Karpas-422 (cell line): ENCODE measurements around the gene ATXN1. TPM values are rescaled to one million over a fixed set of nuclear protein-coding genes. Genes with fewer than 3 reads are reported as not detected.
"Not testable (repeated sequence)": the region's sequence is repeated elsewhere in the genome, so short reads cannot be mapped to it uniquely, and the experiment has no call there.

Experiments
- DNase-seq: peaks from one replicate; pipeline ENCODE4 v3.0.0-alpha.2; 2015
- H2AFZ ChIP-seq: fragments of 200-600 bp; sonication (generic); 2 replicates; pipeline ENCODE4 v1.6.1; 2014; ENCODE audit warnings: antibody characterized with exemption, low read length, mixed read lengths
- H3K27ac ChIP-seq: fragments of 200-600 bp; sonication (generic); 2 replicates; pipeline ENCODE4 v1.5.1; 2014; ENCODE audit warnings: mild to moderate bottlenecking, low read length, moderate library complexity
- H3K27me3 ChIP-seq: fragments of 200-600 bp; sonication (generic); 2 replicates; pipeline ENCODE4 v1.6.1; 2014; ENCODE audit warnings: low read length, mixed read lengths
- H3K36me3 ChIP-seq: fragments of 200-600 bp; sonication (generic); 2 replicates; pipeline ENCODE4 v1.6.1; 2014; ENCODE audit warnings: low read length, mixed read lengths; ENCODE audit not compliant: insufficient read depth
- H3K4me1 ChIP-seq: fragments of 200-600 bp; sonication (generic); 2 replicates; pipeline ENCODE4 v1.6.1; 2014; ENCODE audit warnings: mild to moderate bottlenecking, low read length, mixed read lengths
- H3K4me2 ChIP-seq: fragments of 200-600 bp; sonication (generic); 2 replicates; pipeline ENCODE4 v1.6.1; 2014; ENCODE audit warnings: low read length, low read depth, mild to moderate bottlenecking; ENCODE audit not compliant: poor library complexity, severe bottlenecking
- H3K4me3 ChIP-seq: fragments of 200-600 bp; sonication (generic); 2 replicates; pipeline ENCODE4 v1.5.1; 2014; ENCODE audit warnings: mild to moderate bottlenecking, antibody characterized with exemption, low read length, mixed read lengths
- H3K79me2 ChIP-seq: fragments of 200-600 bp; sonication (generic); 2 replicates; pipeline ENCODE4 v1.6.1; 2014; ENCODE audit warnings: mild to moderate bottlenecking, low read length, mixed read lengths
- H3K9ac ChIP-seq: fragments of 200-600 bp; sonication (generic); 2 replicates; pipeline ENCODE4 v1.6.0; 2014; ENCODE audit warnings: low read length
- H3K9me2 ChIP-seq: fragments of 200-600 bp; sonication (generic), shearing (Covaris generic); replicated peaks from 2 replicates; pipeline ENCODE4 v1.6.0; 2014; ENCODE audit warnings: mild to moderate bottlenecking, low read length, moderate library complexity; ENCODE audit not compliant: insufficient read depth
- H3K9me3 ChIP-seq: fragments of 300-700, 200-600 bp; sonication (generic); 2 replicates; pipeline ENCODE4 v1.6.1; 2014; ENCODE audit warnings: low read length, mixed read lengths
- H4K20me1 ChIP-seq: fragments of 200-600 bp; sonication (generic); 2 replicates; pipeline ENCODE4 v1.6.1; 2014; ENCODE audit warnings: mild to moderate bottlenecking, antibody characterized with exemption, low read length, low read depth; ENCODE audit not compliant: insufficient read depth
- total RNA-seq: library from RNA; depleted of rRNA; stranded (reverse); fragments of >200 nt; shearing (Covaris generic); gene quantifications from 2 replicates; pipeline ENCODE4 v1.2.3, GENCODE V29; 2014; ENCODE audit warnings: low replicate concordance

ATXN1 gene
- total RNA-seq, 1 experiment from 2014 or later = 0.37 TPM

- Histone ChIP-seq H3K36me3 (no peaks in the 10 kb centered on the region), H3K4me3 (no peak overlapping the region), H3K9ac (no peak overlapping the region), H4K20me1 (no peaks in the 10 kb centered on the region), H3K4me2 (no peak overlapping the region), H3K27ac (no peak overlapping the region), H3K4me1 (no peaks in the 10 kb centered on the region), H3K9me2 (no peaks in the 10 kb centered on the region), H3K9me3 (no peaks in the 10 kb centered on the region), H2AFZ (no peak overlapping the region), H3K79me2 (no peaks in the 10 kb centered on the region), H3K27me3 (no peaks in the 10 kb centered on the region)
- DNase-seq = no peak
Observed at GRCh38 chr6:16546861-16547260, 214.4 kb downstream of the ATXN1 start.

- no peak overlapping the region for H3K9ac ChIP-seq
- no peaks in the 10 kb centered on the region for H4K20me1 ChIP-seq
- H3K4me1 ChIP-seq = no peaks in the 10 kb centered on the region
- H3K36me3 ChIP-seq = no peaks in the 10 kb centered on the region
- DNase-seq = no peak
- H3K9me3 ChIP-seq = no peaks in the 10 kb centered on the region
- no peak overlapping the region for H3K27ac ChIP-seq
- H3K9me2 ChIP-seq = no peaks in the 10 kb centered on the region
- no peaks in the 10 kb centered on the region for H3K27me3 ChIP-seq
- no peak overlapping the region for H2AFZ ChIP-seq
- H3K79me2 ChIP-seq = no peaks in the 10 kb centered on the region
- H3K4me2 ChIP-seq = no peak overlapping the region
- H3K4me3 ChIP-seq = no peak overlapping the region
Observed at GRCh38 chr6:16545382-16545781, 215.9 kb downstream of the ATXN1 start.

GRCh38 chr6:16544521-16544920 is 216.7 kb downstream of the ATXN1 start:
- Histone ChIP-seq H3K9me3 (no peaks in the 10 kb centered on the region), H3K36me3 (no peaks in the 10 kb centered on the region)

GRCh38 chr6:16544006-16544405 is 217.3 kb downstream of the ATXN1 start:
- H3K36me3 ChIP-seq = no peaks in the 10 kb centered on the region
- no peak overlapping the region for H3K27ac ChIP-seq
- no peak overlapping the region for H3K4me3 ChIP-seq
- no peaks in the 10 kb centered on the region for H3K79me2 ChIP-seq
- no peaks in the 10 kb centered on the region for H3K27me3 ChIP-seq
- no peaks in the 10 kb centered on the region for H4K20me1 ChIP-seq
- H3K9me2 ChIP-seq = no peaks in the 10 kb centered on the region
- no peak for DNase-seq
- H2AFZ ChIP-seq = no peak overlapping the region
- no peak overlapping the region for H3K4me2 ChIP-seq
- H3K4me1 ChIP-seq = no peaks in the 10 kb centered on the region
- H3K9me3 ChIP-seq = no peaks in the 10 kb centered on the region
- H3K9ac ChIP-seq = no peak overlapping the region

More at GRCh38 chr6:16544521-16544920, 216.7 kb downstream of the ATXN1 start:
- Histone ChIP-seq H3K4me3 (no peak overlapping the region), H4K20me1 (no peaks in the 10 kb centered on the region), H3K9me2 (no peaks in the 10 kb centered on the region), H3K4me1 (no peaks in the 10 kb centered on the region), H3K27me3 (no peaks in the 10 kb centered on the region), H3K79me2 (no peaks in the 10 kb centered on the region), H2AFZ (no peak overlapping the region), H3K4me2 (no peak overlapping the region), H3K9ac (no peak overlapping the region), H3K27ac (no peak overlapping the region)
- DNase-seq = no peak

- H3K4me1 ChIP-seq = no peaks in the 10 kb centered on the region
- H3K4me2 ChIP-seq = no peak overlapping the region
- H3K36me3 ChIP-seq = no peaks in the 10 kb centered on the region
- no peak overlapping the region for H3K4me3 ChIP-seq
- H3K9ac ChIP-seq = no peak overlapping the region
- no peak overlapping the region for H2AFZ ChIP-seq
- no peaks in the 10 kb centered on the region for H3K9me3 ChIP-seq
- H3K27ac ChIP-seq = no peak overlapping the region
- DNase-seq = no peak
- no peaks in the 10 kb centered on the region for H3K9me2 ChIP-seq
- H4K20me1 ChIP-seq = no peaks in the 10 kb centered on the region
- H3K79me2 ChIP-seq = no peaks in the 10 kb centered on the region
- no peaks in the 10 kb centered on the region for H3K27me3 ChIP-seq
Observed at GRCh38 chr6:16543521-16543920, 217.7 kb downstream of the ATXN1 start.

GRCh38 chr6:16542070-16542469 is 219.2 kb downstream of the ATXN1 start:
- no peak for DNase-seq
- no peaks in the 10 kb centered on the region for H3K9me2 ChIP-seq
- H3K4me1 ChIP-seq = no peaks in the 10 kb centered on the region
- H3K4me2 ChIP-seq = no peak overlapping the region
- H4K20me1 ChIP-seq = no peaks in the 10 kb centered on the region
- no peaks in the 10 kb centered on the region for H3K9me3 ChIP-seq
- no peaks in the 10 kb centered on the region for H3K79me2 ChIP-seq
- no peaks in the 10 kb centered on the region for H3K27me3 ChIP-seq
- H3K36me3 ChIP-seq = no peaks in the 10 kb centered on the region
- no peak overlapping the region for H3K27ac ChIP-seq
- H3K9ac ChIP-seq = no peak overlapping the region
- H3K4me3 ChIP-seq = no peak overlapping the region
- H2AFZ ChIP-seq = no peak overlapping the region

- Histone ChIP-seq H3K9me2 (no peaks in the 10 kb centered on the region), H3K9me3 (no peaks in the 10 kb centered on the region), H3K27ac (no peak overlapping the region), H3K4me2 (no peak overlapping the region), H3K4me1 (no peaks in the 10 kb centered on the region), H3K27me3 (no peaks in the 10 kb centered on the region), H3K9ac (no peak overlapping the region), H3K36me3 (no peaks in the 10 kb centered on the region), H4K20me1 (no peaks in the 10 kb centered on the region), H2AFZ (no peak overlapping the region), H3K79me2 (no peaks in the 10 kb centered on the region), H3K4me3 (no peak overlapping the region)
- DNase-seq = no peak
Observed at GRCh38 chr6:16540804-16541752, 220.2 kb downstream of the ATXN1 start.

GRCh38 chr6:16540383-16540782 is 220.9 kb downstream of the ATXN1 start:
- not testable (repeated sequence) for H3K4me2 ChIP-seq, H3K79me2 ChIP-seq, H2AFZ ChIP-seq, H3K9ac ChIP-seq, DNase-seq, H3K9me2 ChIP-seq, H4K20me1 ChIP-seq, H3K9me3 ChIP-seq, H3K27me3 ChIP-seq, H3K4me1 ChIP-seq, H3K27ac ChIP-seq, H3K4me3 ChIP-seq, H3K36me3 ChIP-seq
